Endothelial cell (in vitro differentiated cells): ENCODE results near the gene DGKB. TPM values are rescaled to one million over a fixed set of nuclear protein-coding genes. Genes with fewer than 3 reads are reported as not detected.

Source experiments
- DNase-seq: peaks from one replicate; pipeline ENCODE4 v3.0.0; 2021; ENCODE audit warnings: low spot score
- H3K27ac Mint-ChIP-seq: one replicate; pipeline ENCODE4 v1.8.0; 2021; ENCODE audit warnings: mixed read lengths, inconsistent platforms; ENCODE audit not compliant: unreplicated experiment
- H3K27me3 Mint-ChIP-seq: one replicate; pipeline ENCODE4 v1.8.0; 2021; ENCODE audit warnings: mild to moderate bottlenecking, moderate library complexity, mixed read lengths, inconsistent platforms; ENCODE audit not compliant: unreplicated experiment
- H3K36me3 Mint-ChIP-seq: one replicate; pipeline ENCODE4 v1.8.0; 2021; ENCODE audit warnings: mild to moderate bottlenecking, low read depth, mixed read lengths, inconsistent platforms; ENCODE audit not compliant: unreplicated experiment
- H3K4me1 Mint-ChIP-seq: one replicate; pipeline ENCODE4 v1.8.0; 2021; ENCODE audit warnings: mild to moderate bottlenecking, mixed read lengths, inconsistent platforms; ENCODE audit not compliant: unreplicated experiment
- H3K4me3 Mint-ChIP-seq: one replicate; pipeline ENCODE4 v1.8.0; 2021; ENCODE audit warnings: mild to moderate bottlenecking, mixed read lengths, inconsistent platforms; ENCODE audit not compliant: unreplicated experiment
- H3K9me3 Mint-ChIP-seq: one replicate; pipeline ENCODE4 v1.8.0; 2021; ENCODE audit warnings: mixed read lengths, inconsistent platforms; ENCODE audit not compliant: unreplicated experiment
- total RNA-seq: library from RNA; stranded (reverse); fragmentation: NEBNext Ultra II Directional; extraction: Animal tissue kit (Norgen Biotek cat#: 25700); gene quantifications from one replicate; pipeline ENCODE4 v1.2.1, GENCODE V29; 2021; ENCODE audit not compliant: unreplicated experiment
- TF ChIP-seq, protein P1 (sequence below): fragments of 200-600 bp; sonication (generic); IDR thresholded peaks from one replicate; pipeline ENCODE4 v1.5.0; 2021; ENCODE audit warnings: antibody characterized with exemption; ENCODE audit not compliant: unreplicated experiment

Gene DGKB
- total RNA-seq, 1 donor from 2014 or later: 0.46 TPM

DNA sequence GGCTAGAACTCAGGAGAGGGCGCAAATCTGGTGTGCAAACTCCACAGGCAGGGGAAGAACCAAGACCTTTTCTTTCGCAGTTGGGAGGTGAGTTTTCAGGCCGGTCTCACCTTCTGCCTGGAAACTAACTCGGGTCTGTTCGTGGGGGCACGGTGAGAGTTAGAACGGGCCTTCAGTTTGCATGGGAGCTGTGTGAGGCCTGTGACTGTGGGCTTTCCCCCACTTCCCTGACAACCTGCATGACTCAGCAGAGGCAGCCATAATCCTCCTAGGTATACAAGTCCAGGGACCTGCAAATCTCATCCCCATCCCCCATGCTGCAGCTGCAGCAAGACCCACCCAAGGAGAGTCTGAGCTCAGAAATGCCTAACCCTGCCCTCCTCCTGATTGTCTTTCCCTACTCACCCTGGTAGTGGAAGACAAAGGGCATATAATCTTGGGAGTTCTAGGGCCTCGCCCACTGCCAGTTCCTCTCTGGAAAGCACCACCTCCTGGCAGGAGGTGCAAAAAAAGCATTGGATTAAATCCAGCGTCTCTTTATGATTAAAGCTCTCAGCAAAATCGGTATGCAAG lies 718.2 kb downstream of the DGKB start:
- no peaks in the 10 kb centered on the region for H3K36me3 Mint-ChIP-seq
- H3K27me3 Mint-ChIP-seq: no peaks in the 10 kb centered on the region
- no peaks in the 10 kb centered on the region for H3K4me1 Mint-ChIP-seq
- H3K4me3 Mint-ChIP-seq: no peak overlapping the region
- TF ChIP-seq, protein P1, sequence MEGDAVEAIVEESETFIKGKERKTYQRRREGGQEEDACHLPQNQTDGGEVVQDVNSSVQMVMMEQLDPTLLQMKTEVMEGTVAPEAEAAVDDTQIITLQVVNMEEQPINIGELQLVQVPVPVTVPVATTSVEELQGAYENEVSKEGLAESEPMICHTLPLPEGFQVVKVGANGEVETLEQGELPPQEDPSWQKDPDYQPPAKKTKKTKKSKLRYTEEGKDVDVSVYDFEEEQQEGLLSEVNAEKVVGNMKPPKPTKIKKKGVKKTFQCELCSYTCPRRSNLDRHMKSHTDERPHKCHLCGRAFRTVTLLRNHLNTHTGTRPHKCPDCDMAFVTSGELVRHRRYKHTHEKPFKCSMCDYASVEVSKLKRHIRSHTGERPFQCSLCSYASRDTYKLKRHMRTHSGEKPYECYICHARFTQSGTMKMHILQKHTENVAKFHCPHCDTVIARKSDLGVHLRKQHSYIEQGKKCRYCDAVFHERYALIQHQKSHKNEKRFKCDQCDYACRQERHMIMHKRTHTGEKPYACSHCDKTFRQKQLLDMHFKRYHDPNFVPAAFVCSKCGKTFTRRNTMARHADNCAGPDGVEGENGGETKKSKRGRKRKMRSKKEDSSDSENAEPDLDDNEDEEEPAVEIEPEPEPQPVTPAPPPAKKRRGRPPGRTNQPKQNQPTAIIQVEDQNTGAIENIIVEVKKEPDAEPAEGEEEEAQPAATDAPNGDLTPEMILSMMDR: no peak
- H3K27ac Mint-ChIP-seq: no peak overlapping the region
- no peaks in the 10 kb centered on the region for H3K9me3 Mint-ChIP-seq
- no peak for DNase-seq

DNA sequence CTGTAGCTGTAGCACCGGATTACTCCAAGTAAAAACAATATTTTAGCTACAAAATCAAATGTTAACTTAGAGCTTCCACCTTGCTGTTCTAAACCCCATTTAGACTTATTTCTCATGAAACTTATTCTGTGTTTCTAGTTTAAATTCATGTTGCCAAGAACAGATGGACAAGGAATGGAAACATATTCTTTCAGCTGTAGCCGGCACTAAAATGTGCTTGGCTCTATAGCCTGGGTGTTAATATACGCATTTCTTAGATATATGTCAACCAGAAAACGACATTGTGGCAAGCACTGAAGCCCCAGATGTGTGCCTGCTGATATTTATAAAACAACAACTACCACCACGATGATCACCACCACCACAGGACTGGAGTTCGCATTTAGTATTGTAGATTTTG lies 722.8 kb downstream of the DGKB start:
- no peak for DNase-seq
- H3K9me3 Mint-ChIP-seq: no peaks in the 10 kb centered on the region
- no peak overlapping the region for H3K27ac Mint-ChIP-seq
- no peak overlapping the region for H3K4me3 Mint-ChIP-seq
- H3K27me3 Mint-ChIP-seq: no peaks in the 10 kb centered on the region
- H3K36me3 Mint-ChIP-seq: no peaks in the 10 kb centered on the region
- no peaks in the 10 kb centered on the region for H3K4me1 Mint-ChIP-seq
- TF ChIP-seq, protein P1: no peak

DNA sequence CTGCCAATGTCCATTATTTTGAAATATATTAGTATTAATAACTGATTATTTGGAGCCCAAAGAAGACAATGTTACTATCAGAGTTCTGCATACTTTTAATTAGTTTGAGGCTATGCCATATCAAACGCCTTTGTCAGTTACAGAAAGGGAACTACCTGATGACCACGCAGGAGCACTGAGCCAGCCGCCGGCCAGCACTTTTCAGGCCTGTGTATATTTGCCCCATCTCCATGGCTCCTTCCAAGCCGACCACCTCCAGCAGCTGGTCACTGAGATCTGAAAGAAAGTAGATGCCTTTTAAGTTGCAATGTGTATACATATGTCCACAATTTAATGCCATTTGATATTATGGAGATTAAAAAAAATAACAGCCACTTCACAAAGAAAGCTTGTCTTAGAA lies 724.7 kb downstream of the DGKB start:
- Mint-ChIP-seq H3K27ac (no peak overlapping the region), H3K9me3 (no peaks in the 10 kb centered on the region), H3K4me1 (no peaks in the 10 kb centered on the region), H3K4me3 (no peak overlapping the region), H3K36me3 (no peaks in the 10 kb centered on the region), H3K27me3 (no peaks in the 10 kb centered on the region)
- TF ChIP-seq, protein P1: no peak
- DNase-seq: no peak

DNA sequence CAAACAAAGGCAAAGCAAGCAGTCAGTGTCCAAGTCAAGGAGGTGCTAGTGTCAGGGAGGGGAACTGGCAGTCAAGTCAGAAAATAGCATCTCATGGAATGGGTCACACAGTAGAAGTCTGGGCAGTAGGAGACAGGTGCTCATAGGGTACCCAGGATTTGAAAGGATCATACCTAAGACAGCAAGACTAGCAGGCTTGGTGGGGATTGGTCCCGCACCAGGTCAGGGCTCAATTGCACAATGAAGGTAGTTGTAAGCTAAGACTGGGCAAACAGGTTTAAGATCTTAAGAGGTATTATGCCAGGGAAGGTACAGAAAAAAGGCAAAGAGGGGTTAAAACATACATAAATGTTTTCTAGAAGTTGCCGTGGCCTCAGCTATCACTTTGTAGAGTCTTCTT lies 731.7 kb downstream of the DGKB start:
- H3K27me3 Mint-ChIP-seq: no peaks in the 10 kb centered on the region
- TF ChIP-seq, protein P1: no peak

DNA sequence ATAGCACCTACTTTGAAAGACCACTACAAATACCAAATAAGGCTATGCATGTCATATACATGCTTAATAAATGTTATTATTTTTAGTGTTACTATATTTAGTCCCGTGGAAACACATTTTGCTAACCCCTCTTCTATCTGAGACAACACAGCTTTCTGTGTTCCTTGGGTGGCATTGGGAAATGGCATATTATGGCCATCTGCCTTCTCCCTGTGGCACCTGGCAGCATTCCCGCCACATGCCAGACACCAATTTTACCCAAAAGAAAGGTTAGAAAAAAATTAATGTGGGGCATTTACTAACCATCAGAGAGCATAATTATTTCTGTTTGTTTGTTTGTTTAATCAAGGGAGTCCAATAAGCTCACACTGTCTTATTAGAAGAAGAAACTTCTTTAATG lies 744.4 kb downstream of the DGKB start:
- H3K27ac Mint-ChIP-seq: no peak overlapping the region
- no peaks in the 10 kb centered on the region for H3K4me1 Mint-ChIP-seq
- H3K9me3 Mint-ChIP-seq: no peaks in the 10 kb centered on the region
- no peak overlapping the region for H3K4me3 Mint-ChIP-seq
- H3K27me3 Mint-ChIP-seq: peaks cover 2% of the 10 kb centered on the region
- no peaks in the 10 kb centered on the region for H3K36me3 Mint-ChIP-seq
- TF ChIP-seq, protein P1: no peak
- DNase-seq: no peak

More for the DNA sequence above, 731.7 kb downstream of the DGKB start:
- H3K36me3 Mint-ChIP-seq: no peaks in the 10 kb centered on the region
- DNase-seq: no peak
- H3K4me3 Mint-ChIP-seq: no peak overlapping the region
- no peaks in the 10 kb centered on the region for H3K4me1 Mint-ChIP-seq
- no peak overlapping the region for H3K27ac Mint-ChIP-seq
- H3K9me3 Mint-ChIP-seq: no peaks in the 10 kb centered on the region
